Vagina (tissue), 2 donors: ENCODE measurements around the gene ZMYND11. TPM values are rescaled to one million over a fixed set of nuclear protein-coding genes. Genes with fewer than 3 reads are reported as not detected.

Source experiments
- DNase-seq, 2 donors: peaks; one replicate each; pipeline ENCODE4 v3.0.0-alpha.2; 2017; ENCODE audit errors: extremely low spot score in 2 of 2
- H3K27ac ChIP-seq: fragments of 200-600 bp; sonication (generic); one replicate; pipeline ENCODE4 v1.5.1; 2019
- H3K27me3 ChIP-seq: fragments of 200-600 bp; sonication (generic); one replicate; pipeline ENCODE4 v1.5.1; 2019
- H3K36me3 ChIP-seq, 2 donors: fragments of 200-600 bp; sonication (generic); one replicate each; pipeline ENCODE4 v1.5.1; 2017 to 2019
- H3K4me1 ChIP-seq: fragments of 200-600 bp; sonication (generic); one replicate; pipeline ENCODE4 v1.5.1; 2019
- H3K4me3 ChIP-seq, 2 donors: fragments of 200-600 bp; sonication (generic); 1 replicate in 1 of 2; 2 replicates in 1 of 2; pipeline ENCODE4 v1.5.1; 2016 to 2019
- H3K9me3 ChIP-seq: fragments of 200-600 bp; sonication (generic); one replicate; pipeline ENCODE4 v1.5.1; 2019
- CTCF ChIP-seq, 3 experiments: fragments of 450-650 bp in 2 of 3; fragments of 200-600 bp in 1 of 3; sonication (generic) in 1 of 3; IDR thresholded peaks; one replicate each; pipeline ENCODE4 v1.5.1; 2017 to 2019; ENCODE audit warnings: antibody characterized with exemption in 3 of 3, mild to moderate bottlenecking in 2 of 3, moderate library complexity in 2 of 3
- POLR2A ChIP-seq, 2 donors: fragments of 450-650 bp; IDR thresholded peaks; one replicate each; pipeline ENCODE4 v1.6.1; 2017; ENCODE audit warnings: antibody characterized with exemption in 2 of 2, mild to moderate bottlenecking in 2 of 2, moderate library complexity in 2 of 2
- POLR2AphosphoS5 ChIP-seq, 2 donors: sonication (generic); formaldehyde crosslinking; IDR thresholded peaks; one replicate each; pipeline ENCODE4 v1.9.0; 2017; ENCODE audit warnings: antibody characterized with exemption in 2 of 2, mild to moderate bottlenecking in 2 of 2, low read depth in 1 of 2; ENCODE audit not compliant: insufficient read depth in 1 of 2
- intact Hi-C: fragments of 100-400 bp; cut with DNase I; formaldehyde crosslinking; loops from one replicate; pipeline ENCODE4 v1.15.1; 2023
- total RNA-seq: library from RNA; depleted of rRNA; stranded (reverse); fragments of >200 nt; gene quantifications from one replicate; pipeline ENCODE4 v1.2.3, GENCODE V29; 2016

ZMYND11 gene
- total RNA-seq, 1 donor from 2014 or later = 46.4 TPM

- no peak for DNase-seq
- no peak overlapping the region for H3K27ac ChIP-seq
- no peak overlapping the region for H3K4me3 ChIP-seq
- TF ChIP-seq POLR2A (IDR thresholded peaks at IDR 0.05) (no peak), CTCF (IDR thresholded peaks at IDR 0.05) (no peak), POLR2AphosphoS5 (IDR thresholded peaks at IDR 0.05; ENCODE audit: insufficient read depth in 1 of 2, low read depth in 1 of 2) (no peak)
- H3K36me3 ChIP-seq = no peaks in the 10 kb centered on the region
- H3K27me3 ChIP-seq = no peaks in the 10 kb centered on the region
- H3K4me1 ChIP-seq = peaks cover 12% of the 10 kb centered on the region
- no peaks in the 10 kb centered on the region for H3K9me3 ChIP-seq
- intact Hi-C loops = no loop called here
Observed at GRCh38 chr10:230758-231157, 95.5 kb downstream of the ZMYND11 start.

GRCh38 chr10:232061-232460 lies 96.8 kb downstream of the ZMYND11 start:
- no peak for DNase-seq
- no peak overlapping the region for H3K27ac ChIP-seq
- peaks cover 7% of the 10 kb centered on the region for H3K4me1 ChIP-seq
- intact Hi-C loops = no loop called here
- H3K27me3 ChIP-seq = no peaks in the 10 kb centered on the region
- H3K9me3 ChIP-seq = no peaks in the 10 kb centered on the region
- TF ChIP-seq POLR2A (IDR thresholded peaks at IDR 0.05) (no peak), POLR2AphosphoS5 (IDR thresholded peaks at IDR 0.05; ENCODE audit: insufficient read depth in 1 of 2, low read depth in 1 of 2) (no peak), CTCF (IDR thresholded peaks at IDR 0.05) (no peak)
- no peak overlapping the region for H3K4me3 ChIP-seq
- H3K36me3 ChIP-seq = peaks cover 0 to under 1% of the 10 kb centered on the region in 2 donors

GRCh38 chr10:232878-233277 lies 97.6 kb downstream of the ZMYND11 start:
- H3K9me3 ChIP-seq = no peaks in the 10 kb centered on the region
- no peak overlapping the region for H3K4me3 ChIP-seq
- no peak for DNase-seq
- H3K36me3 ChIP-seq = peaks cover 0 to 7% of the 10 kb centered on the region in 2 donors
- H3K27me3 ChIP-seq = no peaks in the 10 kb centered on the region
- H3K27ac ChIP-seq = no peak overlapping the region
- TF ChIP-seq POLR2AphosphoS5 (IDR thresholded peaks at IDR 0.05; ENCODE audit: insufficient read depth in 1 of 2, low read depth in 1 of 2) (no peak), CTCF (IDR thresholded peaks at IDR 0.05) (no peak), POLR2A (IDR thresholded peaks at IDR 0.05) (no peak)
- no peaks in the 10 kb centered on the region for H3K4me1 ChIP-seq
- intact Hi-C loops = no loop called here

GRCh38 chr10:234708-235406 lies 99.6 kb downstream of the ZMYND11 start:
- Histone ChIP-seq H3K27ac (no peak overlapping the region), H3K27me3 (no peaks in the 10 kb centered on the region), H3K9me3 (no peaks in the 10 kb centered on the region), H3K4me3 (no peak overlapping the region), H3K36me3 (peaks cover 0 to 14% of the 10 kb centered on the region in 2 donors), H3K4me1 (no peaks in the 10 kb centered on the region)
- no peak for DNase-seq
- TF ChIP-seq POLR2AphosphoS5 (IDR thresholded peaks at IDR 0.05; ENCODE audit: insufficient read depth in 1 of 2, low read depth in 1 of 2) (no peak), CTCF (IDR thresholded peaks at IDR 0.05) (no peak), POLR2A (IDR thresholded peaks at IDR 0.05) (no peak)
- intact Hi-C loops = no loop called here

- TF ChIP-seq POLR2AphosphoS5 (IDR thresholded peaks at IDR 0.05; ENCODE audit: insufficient read depth in 1 of 2, low read depth in 1 of 2) (peak in 1 of 2 donors; percentile 10), CTCF (IDR thresholded peaks at IDR 0.05) (no peak)
- Histone ChIP-seq H3K27me3 (no peaks in the 10 kb centered on the region), H3K4me3 (no peak overlapping the region), H3K4me1 (no peaks in the 10 kb centered on the region), H3K36me3 (peaks cover 0 to 22% of the 10 kb centered on the region in 2 donors), H3K9me3 (no peaks in the 10 kb centered on the region), H3K27ac (no peak overlapping the region)
- intact Hi-C loops = no loop called here
- DNase-seq = no peak
Observed at GRCh38 chr10:235915-236314, 100.7 kb downstream of the ZMYND11 start.
